ENCODE data around the gene TMCC2. TPM values are rescaled to one million over a fixed set of nuclear protein-coding genes. Genes with fewer than 3 reads are reported as not detected.

The TMCC2 gene
- total RNA-seq, 1 experiment from 2014 or later, result 5.2 TPM

GRCh38 chr1:205317311-205317917 is 89.7 kb downstream of the TMCC2 start:
- Histone ChIP-seq H3K36me3 (no peaks in the 10 kb centered on the region), H3K4me3 (no peak overlapping the region), H3K27ac (no peak overlapping the region), H3K9me3 (replicated peaks) (no peaks in the 10 kb centered on the region), H3K4me1 (peaks cover 47% of the 10 kb centered on the region), H3K27me3 (no peaks in the 10 kb centered on the region)
- peak; percentile 93 to 96 for DNase-seq

DNA sequence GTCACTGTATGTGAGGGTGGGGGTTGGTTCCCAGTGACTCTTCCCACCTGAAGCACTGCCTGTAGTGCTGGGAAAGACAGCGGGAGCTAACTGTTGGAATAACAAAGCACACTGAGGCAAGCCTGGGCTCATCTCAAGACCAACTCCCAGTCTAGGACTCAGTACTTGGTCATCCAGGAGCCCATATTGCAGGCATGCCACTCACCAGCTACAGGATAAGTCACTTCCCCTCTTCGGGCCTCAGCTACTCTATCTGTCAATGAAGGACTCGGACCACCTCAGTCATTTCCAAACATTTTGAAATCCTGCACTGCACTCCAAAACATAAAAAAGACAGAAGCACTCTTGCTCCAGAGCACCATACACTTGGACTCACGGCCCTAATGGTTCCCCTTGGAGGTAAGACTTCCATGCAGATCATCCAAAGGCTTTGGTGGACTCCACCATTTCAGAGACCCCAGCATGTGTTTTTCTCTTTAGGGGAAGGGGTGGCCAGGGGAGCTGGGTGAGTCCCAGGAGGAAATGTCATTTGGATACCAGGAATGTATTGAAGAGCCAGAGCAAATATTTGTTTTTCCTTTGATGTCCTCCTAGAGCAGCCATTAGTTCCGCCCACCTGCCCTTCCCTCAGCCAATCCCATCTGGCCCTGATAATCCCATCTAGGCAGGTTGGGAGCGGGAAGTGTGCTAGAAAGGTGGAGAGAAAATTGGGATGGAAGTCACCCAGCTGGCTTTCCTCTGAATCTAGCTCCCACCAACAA is 90.7 kb downstream of the TMCC2 start:
- Histone ChIP-seq H3K4me1 (peaks cover 42% of the 10 kb centered on the region), H3K9me3 (replicated peaks) (no peaks in the 10 kb centered on the region), H3K27me3 (no peaks in the 10 kb centered on the region), H3K4me3 (no peak overlapping the region), H3K36me3 (no peaks in the 10 kb centered on the region), H3K27ac (no peak overlapping the region)
- DNase-seq, result no peak

DNA sequence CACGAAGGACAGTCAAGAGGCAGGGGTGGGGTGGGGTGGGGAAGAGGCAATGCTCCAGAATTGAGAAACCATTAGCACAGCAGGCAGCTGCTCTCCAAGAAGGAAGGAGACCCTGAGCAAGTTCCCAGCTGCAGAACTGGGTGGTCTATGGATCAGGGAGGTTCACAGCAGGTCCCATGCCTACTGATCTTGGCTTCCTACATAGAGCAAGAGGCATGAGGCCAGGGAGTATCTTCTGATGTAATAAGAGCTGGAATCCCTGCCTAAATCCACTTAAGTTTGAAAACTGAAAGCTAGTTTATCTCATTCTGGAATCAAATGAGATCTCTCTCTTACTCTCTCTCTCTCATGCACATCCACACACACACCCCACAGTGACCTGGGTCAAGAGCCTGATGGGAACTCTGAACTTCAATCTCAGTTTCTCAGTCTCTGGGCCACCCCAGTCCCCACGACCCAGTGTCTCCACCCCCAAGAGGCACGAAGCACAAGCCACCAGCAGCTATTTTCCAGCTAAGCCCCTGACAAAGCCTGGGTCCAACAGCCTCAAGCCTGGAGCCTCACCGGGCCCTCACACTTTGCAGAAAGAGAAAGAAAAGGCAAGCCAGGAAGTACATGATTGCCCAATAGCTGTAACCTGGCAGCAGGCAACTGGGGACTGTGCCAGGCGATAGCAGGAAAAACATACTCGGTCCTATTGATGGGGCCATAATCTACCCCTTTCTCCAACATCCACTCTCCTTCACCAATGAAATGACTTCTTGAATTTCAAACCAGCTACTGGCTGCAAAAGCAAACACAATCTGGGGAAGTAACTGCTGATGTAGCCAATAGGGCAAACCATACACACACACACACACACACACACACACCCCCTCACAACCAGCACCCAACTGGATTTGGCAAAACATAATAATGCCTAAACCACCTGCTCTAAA is 91.6 kb downstream of the TMCC2 start:
- no peaks in the 10 kb centered on the region for H3K27me3 ChIP-seq
- no peak for DNase-seq
- H3K36me3 ChIP-seq, result no peaks in the 10 kb centered on the region
- no peak overlapping the region for H3K27ac ChIP-seq
- peaks cover 38% of the 10 kb centered on the region for H3K4me1 ChIP-seq
- H3K9me3 ChIP-seq (replicated peaks), result no peaks in the 10 kb centered on the region
- H3K4me3 ChIP-seq, result no peak overlapping the region

DNA sequence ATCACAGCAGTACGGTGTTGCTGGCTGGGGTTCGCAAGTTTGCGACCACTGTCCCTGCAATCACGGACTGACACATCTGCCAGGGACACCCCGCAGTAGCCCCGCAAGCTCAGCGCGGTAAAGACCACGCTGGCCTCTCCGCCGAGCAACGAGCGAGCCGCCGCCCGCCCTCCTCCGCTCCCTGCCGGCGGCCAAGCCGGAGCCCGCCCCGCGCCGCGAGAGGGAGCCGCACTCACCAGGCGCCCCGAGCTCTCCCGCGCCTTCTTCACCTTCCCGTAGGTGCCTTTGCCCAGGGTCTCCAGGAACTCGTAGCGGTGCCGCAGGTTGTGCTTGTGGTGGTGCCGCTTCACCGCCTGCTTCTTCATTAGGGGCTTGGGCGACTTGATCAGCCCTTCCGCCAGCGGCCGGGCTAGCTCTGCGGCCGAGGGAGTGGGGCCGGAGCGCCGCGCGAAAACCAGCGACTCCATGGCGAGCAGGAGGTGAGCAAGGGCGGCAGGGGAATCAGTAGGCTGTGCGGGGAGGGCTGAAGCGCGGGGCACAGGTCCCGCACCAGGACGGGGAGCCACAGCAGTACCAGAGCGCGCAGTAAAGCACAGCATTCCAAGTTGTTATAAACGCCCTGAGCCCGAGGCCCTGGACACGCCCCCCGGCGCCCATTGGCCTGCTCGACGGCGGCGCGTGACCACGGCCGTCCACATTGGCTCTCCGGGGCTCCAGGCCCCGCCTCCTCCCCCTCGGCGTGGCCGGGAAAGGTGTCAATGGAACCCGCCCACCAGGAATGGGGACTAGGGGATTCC is 93.6 kb downstream of the TMCC2 start, which contains the start of gene NUAK2:
NUAK2 (minus strand) TSS at position 584 of the 797 bp plus-strand sequence; CDS start at position 467, 117 bp downstream.
- H3K9me3 ChIP-seq (replicated peaks), result no peaks in the 10 kb centered on the region
- no peaks in the 10 kb centered on the region for H3K36me3 ChIP-seq
- DNase-seq, result peak; percentile 94 to 96
- H3K4me1 ChIP-seq, result peaks cover 38% of the 10 kb centered on the region
- peaks cover 3% of the 10 kb centered on the region; the same call in 1 of the 2 replicates for H3K27me3 ChIP-seq
- H3K27ac ChIP-seq, result peak within 1 kb of the TSS; percentile 6; the same call in 1 of the 2 replicates
- peak within 1 kb of the TSS; percentile 67 for H3K4me3 ChIP-seq

DNA sequence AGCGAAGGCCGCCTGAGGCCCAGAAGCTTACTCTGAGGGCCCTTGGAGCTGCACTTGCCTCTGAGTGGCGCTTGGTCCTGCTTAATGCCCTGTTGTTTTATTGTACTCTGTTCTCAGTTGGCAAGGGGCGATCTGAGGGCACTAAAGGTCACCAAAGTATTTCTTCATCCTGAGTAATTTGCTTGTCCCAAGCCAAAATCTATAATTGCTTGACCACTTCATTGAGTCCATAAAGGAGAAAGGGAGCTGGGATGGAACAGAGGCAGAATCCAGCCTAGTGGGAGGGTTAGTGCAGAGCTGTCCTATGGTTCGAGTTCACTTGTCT is 94.2 kb downstream of the TMCC2 start:
- peaks cover 3% of the 10 kb centered on the region; the same call in 1 of the 2 replicates for H3K27me3 ChIP-seq
- H3K36me3 ChIP-seq, result no peaks in the 10 kb centered on the region
- peaks cover 34% of the 10 kb centered on the region for H3K4me1 ChIP-seq
- H3K9me3 ChIP-seq (replicated peaks), result no peaks in the 10 kb centered on the region
- H3K27ac ChIP-seq, result no peak overlapping the region
- H3K4me3 ChIP-seq, result peak overlapping the region; percentile 67
- DNase-seq, result no peak

Other genes starting within 250 kb of the TMCC2 start
- gene CNTN2, start 184.7 kb upstream of the TMCC2 start, total RNA-seq (2014; rRNA removed; shearing (Covaris generic)), result 0.08 and 0.36 TPM in 2 replicates
- 3.9 and 4.5 TPM in 2 replicates for gene TMEM81, start 143.5 kb upstream of the TMCC2 start, total RNA-seq (2014; rRNA removed; shearing (Covaris generic))
- 33.8 and 34.9 TPM in 2 replicates for gene RBBP5, start 106.0 kb upstream of the TMCC2 start, total RNA-seq (2014; rRNA removed; shearing (Covaris generic))
- gene DSTYK, start 16.2 kb upstream of the TMCC2 start, total RNA-seq (2014; rRNA removed; shearing (Covaris generic)), result 9.2 TPM in 2 replicates
- gene NUAK2, start 93.8 kb downstream of the TMCC2 start, total RNA-seq (2014; rRNA removed; shearing (Covaris generic)), result 2.1 and 2.2 TPM in 2 replicates
- not detected in 2 replicates for gene KLHDC8A, start 129.0 kb downstream of the TMCC2 start, total RNA-seq (2014; rRNA removed; shearing (Covaris generic))
- 1.5 and 1.7 TPM in 2 replicates for gene LEMD1, start 194.1 kb downstream of the TMCC2 start, total RNA-seq (2014; rRNA removed; shearing (Covaris generic))
- gene BLACAT1, start 228.1 kb downstream of the TMCC2 start, total RNA-seq (2014; rRNA removed; shearing (Covaris generic)), result 1.1 and 1.4 TPM in 2 replicates